Measurements from ENCODE around the gene JAKMIP2.
"Not testable (repeated sequence)": the region's sequence is repeated elsewhere in the genome, so short reads cannot be mapped to it uniquely, and the experiment has no call there.

Gene JAKMIP2

GRCh38 chr5:147645197-147645596 is 137.3 kb downstream of the JAKMIP2 start:
- no peak for DNase-seq (ENCODE audit: low spot score)

DNA sequence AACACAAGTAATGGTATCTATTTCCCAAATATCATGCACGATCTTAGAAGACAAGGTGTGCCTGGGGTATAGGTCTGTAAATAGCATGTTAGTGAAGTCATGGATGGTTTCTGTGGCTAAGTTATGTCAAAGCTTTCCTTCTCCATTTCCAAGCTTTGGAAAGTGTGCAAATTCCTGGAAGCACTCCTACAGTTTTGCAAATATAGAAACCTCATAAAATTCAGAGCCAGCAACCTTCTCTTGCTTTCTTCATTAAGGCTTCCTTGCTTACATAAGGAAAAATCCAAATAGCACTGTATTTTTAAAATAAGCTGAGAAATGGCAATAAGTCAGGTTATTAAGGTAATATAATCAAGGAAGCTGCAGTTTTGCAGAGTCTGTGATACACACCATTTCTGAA is 138.1 kb downstream of the JAKMIP2 start:
- no peak for DNase-seq (ENCODE audit: low spot score)

GRCh38 chr5:147643142-147643541 is 139.4 kb downstream of the JAKMIP2 start:
- no peak for DNase-seq (ENCODE audit: low spot score)

- DNase-seq (ENCODE audit: low spot score), result no peak
These were observed 139.9 kb downstream of the JAKMIP2 start for GRCh38 chr5:147642666-147643065.

DNA sequence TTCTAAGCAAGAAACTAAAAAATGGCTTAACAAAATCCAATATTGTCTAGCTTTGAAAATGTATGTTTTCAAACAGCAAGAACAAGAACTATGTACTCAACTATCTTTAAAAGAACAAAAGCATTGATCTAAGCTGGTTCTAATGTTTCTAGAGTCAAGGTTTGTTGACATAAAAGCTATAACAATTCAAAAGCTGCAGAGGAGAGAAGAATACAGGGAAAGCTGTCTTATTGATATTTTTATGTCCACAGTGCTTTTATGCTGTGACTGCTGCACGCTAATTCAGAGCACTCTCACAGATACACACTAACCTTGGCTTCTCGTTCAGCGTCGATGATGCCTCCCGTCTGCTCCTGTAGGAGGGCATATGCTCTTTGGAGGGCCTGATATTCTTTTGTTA is 143.2 kb downstream of the JAKMIP2 start:
- DNase-seq (ENCODE audit: low spot score), result no peak

- no peak for DNase-seq (ENCODE audit: low spot score)
These were observed 145.9 kb downstream of the JAKMIP2 start for GRCh38 chr5:147636729-147636984.

DNA sequence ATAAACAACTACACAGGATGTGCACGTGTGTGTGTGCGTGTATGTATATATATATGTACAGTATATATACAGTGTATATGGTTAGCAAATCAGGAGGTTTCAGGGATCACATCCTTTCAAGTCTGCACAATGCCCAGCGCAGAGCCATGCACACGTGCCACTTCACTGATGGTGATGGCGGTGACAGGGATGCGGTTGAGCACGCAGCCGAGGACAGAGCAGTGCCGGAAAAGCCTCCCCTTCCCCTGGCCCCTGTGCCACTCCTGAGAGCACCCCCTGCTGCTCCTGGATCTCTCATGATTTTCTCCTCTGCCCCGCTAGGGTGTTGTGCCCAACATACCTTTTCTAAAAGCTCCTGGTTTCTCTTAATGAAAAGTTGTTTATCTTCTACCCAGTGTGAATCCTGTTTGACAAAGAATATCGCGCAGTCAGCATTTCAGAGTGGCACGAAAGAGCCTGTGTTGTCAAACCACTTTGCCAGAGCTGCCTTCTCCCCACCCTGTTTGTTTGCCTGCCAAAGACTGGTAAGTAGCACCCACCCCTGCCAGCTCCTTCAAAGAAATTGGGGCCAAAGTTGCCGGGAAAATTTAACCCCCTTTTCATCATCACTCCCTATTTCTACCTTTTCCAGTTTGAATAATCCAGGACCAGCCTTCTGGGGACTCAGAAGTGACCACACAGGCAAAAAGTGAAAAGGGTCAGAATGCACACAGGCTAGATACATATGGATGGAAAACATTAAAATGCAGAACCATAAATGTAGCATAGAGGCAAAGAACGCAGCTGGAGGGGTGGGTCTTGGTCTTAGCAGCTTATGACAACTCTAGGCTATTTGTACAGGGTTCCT is 146.4 kb downstream of the JAKMIP2 start:
- DNase-seq (ENCODE audit: low spot score), result no peak

DNA sequence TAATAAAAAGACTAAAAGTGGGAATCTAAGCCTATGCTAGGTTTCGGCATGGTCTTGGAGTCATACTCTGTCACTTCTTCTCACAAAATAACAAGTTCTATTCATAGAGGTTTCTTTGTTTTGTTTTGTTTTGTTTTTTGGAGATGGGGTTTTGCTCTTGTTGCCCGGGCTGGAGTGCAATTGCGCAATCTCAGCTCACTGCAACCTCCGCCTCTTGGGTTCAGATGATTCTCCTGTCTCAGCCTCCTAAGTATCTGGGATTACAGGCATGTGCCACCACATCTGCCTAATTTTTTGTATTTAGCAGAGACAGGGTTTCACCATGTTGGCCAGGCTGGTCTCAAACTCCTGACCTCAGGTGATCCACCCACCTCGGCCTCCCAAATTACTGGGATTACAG is 147.1 kb downstream of the JAKMIP2 start:
- not testable (repeated sequence) for DNase-seq (ENCODE audit: low spot score)

DNA sequence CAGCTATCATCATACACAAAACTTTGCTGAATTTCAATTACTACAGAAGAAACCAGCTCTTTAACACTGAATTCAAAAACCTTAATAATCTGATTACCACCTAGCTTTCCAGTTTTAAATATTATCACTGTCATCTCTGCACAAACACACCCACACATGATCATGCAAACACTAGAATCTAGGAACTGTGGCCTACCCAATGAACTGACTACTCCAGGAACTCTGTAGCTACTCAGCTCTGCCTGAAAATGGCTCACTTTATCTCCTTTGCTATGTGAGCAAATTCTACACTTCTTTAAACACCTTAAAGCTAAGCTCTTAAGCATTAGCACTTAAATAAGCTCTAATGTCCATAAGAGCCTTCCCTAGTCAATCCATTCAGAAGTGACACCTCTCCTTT is 149.4 kb downstream of the JAKMIP2 start:
- no peak for DNase-seq (ENCODE audit: low spot score)

DNA sequence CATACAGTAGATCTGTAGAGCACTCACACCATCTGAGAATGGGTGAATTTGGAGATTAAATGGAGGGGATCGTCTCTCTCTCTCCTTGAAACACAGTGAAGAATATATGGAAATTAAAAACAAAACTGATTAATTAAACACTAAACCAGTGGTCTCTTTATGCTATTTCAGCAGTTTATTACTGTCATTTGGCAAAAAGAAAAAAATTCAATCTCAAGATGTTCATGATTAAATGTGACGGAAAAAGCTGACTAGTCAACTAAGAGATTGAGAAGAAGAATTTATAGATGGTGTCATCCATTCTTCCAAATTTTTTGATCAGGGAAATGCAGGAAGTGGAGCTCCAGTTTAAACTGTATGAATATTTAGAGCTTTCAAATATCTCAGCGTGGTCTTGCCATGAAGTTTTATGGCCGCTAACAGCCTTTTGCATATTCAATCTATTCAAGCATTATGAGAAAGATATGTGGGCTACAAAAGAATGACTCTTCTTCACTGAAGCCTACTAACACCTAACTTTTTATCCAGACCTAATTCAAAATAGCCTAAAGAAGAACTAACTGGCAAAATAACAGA is 151.0 kb downstream of the JAKMIP2 start:
- DNase-seq (ENCODE audit: low spot score), result no peak

- no peak for DNase-seq (ENCODE audit: low spot score)
These were observed 153.3 kb downstream of the JAKMIP2 start for GRCh38 chr5:147629196-147629595.

DNA sequence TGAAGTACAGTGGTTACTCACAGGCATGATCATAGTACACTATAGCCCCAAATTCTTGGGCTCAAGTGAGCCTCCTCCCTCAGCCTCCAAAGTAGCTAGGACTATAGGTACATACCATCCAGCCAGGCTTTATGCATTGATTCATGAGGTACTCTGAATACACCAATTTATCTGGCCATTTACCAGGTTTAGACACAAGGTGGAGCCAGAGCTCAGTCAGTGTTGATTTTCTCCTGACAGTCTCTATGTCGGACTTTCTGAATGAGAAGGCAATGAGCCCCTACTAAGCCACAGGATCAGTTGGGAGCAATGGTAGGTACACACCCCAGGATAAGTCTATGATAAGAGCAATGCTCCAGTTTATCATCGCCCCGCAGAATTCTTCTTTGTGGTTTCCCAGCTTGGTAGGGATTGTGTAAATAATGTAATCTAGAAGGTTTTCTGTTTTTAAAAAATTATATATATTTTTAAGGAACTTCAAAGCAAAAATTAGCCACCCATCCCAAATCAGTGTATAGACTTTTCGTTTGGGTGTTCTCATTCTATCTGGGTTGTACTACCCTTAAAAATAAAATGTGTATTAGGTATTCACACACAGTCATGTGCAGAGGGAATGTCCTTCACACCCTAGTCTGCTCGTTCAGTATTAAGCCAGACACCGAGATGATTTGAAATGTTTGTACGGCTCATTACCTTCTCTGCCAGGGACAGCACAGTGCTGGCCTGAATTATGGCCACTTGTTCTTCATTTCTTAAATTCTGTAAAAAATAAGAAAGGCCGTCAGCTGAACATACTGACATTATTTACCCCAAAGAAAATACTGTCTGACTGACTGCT is 154.3 kb downstream of the JAKMIP2 start:
- peak; percentile 60 for DNase-seq (ENCODE audit: low spot score)

DNA sequence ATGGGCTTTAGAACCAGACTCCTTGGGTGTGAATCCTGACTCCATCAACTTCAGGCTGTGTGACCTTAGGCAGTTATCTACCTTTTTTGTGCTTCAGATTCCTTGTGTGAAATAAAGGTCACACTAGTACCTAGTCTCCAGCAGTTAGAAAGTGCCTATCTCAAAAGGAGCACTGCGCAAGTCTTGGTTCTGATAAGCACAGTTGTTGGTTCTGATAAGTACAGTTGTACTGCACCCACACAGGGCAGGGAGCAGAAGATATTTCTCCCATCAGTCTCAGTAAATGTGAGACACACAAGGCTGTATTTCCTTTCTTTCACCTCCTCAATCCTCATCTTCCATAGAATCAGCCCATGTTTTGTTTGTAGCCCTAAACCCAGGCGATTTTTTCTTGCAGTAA is 156.1 kb downstream of the JAKMIP2 start:
- DNase-seq (ENCODE audit: low spot score), result no peak

DNA sequence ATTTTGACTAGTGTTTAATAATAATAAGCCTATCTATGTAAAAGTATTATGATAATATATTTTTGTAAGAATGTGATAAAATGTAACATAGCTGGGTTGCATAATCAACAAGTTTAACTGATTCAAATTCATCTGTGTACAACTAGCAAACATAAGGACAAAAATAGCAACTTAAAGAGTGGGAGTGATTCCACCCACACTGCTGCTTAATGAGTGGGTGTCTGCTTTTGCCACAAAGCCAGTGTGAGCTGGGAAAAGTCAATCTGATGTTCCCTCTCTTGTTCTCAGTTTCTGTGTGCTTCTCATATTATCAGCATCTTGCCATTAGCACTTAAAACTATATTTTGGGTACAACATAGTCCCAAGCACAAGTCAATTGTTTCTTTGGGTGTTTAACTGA is 161.5 kb downstream of the JAKMIP2 start:
- no peak for DNase-seq (ENCODE audit: low spot score)

DNA sequence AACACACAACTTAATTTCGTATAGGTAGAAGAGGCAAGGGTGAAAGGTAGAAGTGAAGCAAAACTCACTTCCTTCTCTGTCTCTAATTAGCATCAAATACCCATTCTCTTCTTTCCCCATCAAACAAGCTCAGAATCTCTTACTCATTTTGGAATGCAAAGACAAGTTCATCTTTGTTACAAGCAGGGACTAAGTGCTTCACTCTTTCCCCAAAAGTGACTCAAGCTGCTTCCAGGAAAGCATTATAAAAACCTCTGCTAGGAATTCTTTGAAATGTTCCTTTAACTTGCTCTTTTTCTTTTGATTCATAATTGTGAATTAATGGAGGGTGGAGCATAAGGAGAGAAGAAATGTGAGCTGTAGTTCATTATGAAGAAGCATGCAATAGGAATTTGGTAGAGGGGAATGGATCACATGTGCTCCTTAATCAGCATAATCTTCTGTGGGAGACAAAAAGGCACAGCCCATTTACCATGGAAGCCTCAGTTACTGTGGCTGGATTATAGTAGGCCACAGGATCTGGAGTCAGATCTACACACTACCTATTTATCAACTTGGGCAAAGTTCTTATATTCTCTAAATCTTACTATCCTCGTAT is 163.1 kb downstream of the JAKMIP2 start:
- no peak for DNase-seq (ENCODE audit: low spot score)

DNA sequence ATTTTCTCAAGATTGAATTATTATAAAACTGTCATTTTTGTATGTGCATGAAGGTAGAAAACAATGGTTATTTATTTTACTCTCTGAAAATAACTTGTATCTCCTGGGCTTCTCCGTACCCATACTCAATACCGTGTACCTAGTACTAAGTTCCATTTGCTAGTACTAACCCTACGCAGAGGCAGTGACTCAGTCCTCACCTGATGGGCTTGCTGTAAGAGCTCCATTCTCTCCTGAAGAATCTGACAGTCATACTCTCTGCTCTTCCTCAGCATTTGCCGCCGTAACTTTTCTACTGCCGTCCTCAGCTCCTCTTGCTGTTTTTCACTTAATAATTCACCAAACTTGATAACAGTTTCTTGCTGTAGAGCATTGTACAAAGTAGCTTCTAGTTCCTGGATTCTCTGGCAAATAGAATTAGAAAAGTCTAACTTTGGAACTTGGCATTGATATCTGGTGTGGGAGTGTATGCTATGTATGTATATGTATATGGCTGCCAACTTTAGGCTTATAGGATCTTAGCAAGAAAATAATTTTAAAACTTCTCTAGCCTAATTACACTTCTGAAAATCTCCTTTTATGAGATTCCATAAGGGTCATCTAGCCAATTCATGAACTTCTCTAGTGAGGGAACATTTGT is 164.7 kb downstream of the JAKMIP2 start:
- DNase-seq (ENCODE audit: low spot score), result no peak

GRCh38 chr5:147617191-147617606 is 165.3 kb downstream of the JAKMIP2 start:
- no peak for DNase-seq (ENCODE audit: low spot score)

- DNase-seq (ENCODE audit: low spot score), result no peak
These were observed 166.1 kb downstream of the JAKMIP2 start for GRCh38 chr5:147616421-147616820.

DNA sequence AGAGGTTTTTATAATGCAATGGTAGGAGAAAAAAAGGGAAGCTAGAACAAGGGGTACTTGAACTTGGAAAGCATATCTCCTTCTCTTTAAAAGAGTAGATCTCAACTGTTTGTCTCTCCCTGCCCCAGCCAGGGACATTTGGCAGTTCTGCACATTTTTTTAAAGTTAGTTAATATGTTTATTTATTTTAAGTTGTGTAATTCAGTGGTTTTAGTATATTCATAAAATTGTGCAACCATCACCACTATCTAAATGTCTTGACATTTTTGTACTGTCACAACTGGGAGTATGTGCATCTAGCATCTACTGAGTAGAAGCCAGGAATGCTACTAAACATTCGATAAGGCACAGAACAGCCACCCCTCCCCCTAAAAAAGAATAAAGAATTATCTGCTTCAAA is 169.2 kb downstream of the JAKMIP2 start:
- DNase-seq (ENCODE audit: low spot score), result peak; percentile 19

GRCh38 chr5:147611483-147611882 is 171.0 kb downstream of the JAKMIP2 start:
- DNase-seq (ENCODE audit: low spot score), result peak; percentile 19

DNA sequence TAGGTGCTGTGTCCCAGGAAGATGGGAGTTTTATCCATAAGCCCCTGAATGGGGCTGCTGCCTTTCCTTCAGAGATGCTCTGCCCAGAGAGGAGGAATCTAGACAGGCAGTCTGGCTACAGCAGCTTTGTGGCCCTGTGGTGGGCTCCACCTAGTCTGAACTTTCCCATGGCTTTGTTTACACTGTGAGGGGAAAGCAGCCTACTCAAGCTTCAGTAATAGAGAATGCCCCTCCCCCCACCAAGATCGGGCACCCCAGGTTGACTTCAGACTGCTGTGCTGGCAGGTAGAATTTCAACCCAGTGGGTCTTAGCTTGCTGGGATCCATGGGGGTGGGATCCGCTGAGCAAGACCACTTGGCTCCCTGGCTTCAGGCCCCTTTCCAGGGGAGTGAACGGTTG is 171.7 kb downstream of the JAKMIP2 start:
- DNase-seq (ENCODE audit: low spot score), result no peak

DNA sequence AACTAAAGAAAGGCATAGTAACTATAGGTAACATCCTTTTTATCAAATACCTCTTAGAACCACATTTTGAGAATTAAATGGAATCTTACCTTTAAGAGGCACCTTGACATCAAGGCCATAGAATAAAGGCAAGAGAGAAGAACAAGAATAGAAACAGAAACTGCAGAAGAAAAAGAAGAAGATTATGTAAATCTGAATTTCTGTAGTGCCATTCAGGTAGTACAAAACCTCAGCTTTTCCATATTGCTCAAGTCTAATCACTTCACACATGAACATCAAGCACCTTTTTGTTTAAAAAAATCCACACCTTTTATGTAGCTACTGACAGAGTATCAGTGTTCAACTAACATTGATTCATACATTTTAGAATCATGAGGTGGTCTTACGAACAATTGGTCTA is 180.9 kb downstream of the JAKMIP2 start:
- DNase-seq (ENCODE audit: low spot score), result no peak

Data from GM03348 (cell line).